TTC549 (cell line): Measurements from ENCODE around the gene C1QB.
"Not testable (repeated sequence)": the region's sequence is repeated elsewhere in the genome, so short reads cannot be mapped to it uniquely, and the experiment has no call there.

Experiments used
- FAIRE-seq: peaks from 2 replicates; lab custom pipeline; 2012; peaks lifted over from hg19 to GRCh38; lab: Jason Lieb, UNC

Gene C1QB

DNA sequence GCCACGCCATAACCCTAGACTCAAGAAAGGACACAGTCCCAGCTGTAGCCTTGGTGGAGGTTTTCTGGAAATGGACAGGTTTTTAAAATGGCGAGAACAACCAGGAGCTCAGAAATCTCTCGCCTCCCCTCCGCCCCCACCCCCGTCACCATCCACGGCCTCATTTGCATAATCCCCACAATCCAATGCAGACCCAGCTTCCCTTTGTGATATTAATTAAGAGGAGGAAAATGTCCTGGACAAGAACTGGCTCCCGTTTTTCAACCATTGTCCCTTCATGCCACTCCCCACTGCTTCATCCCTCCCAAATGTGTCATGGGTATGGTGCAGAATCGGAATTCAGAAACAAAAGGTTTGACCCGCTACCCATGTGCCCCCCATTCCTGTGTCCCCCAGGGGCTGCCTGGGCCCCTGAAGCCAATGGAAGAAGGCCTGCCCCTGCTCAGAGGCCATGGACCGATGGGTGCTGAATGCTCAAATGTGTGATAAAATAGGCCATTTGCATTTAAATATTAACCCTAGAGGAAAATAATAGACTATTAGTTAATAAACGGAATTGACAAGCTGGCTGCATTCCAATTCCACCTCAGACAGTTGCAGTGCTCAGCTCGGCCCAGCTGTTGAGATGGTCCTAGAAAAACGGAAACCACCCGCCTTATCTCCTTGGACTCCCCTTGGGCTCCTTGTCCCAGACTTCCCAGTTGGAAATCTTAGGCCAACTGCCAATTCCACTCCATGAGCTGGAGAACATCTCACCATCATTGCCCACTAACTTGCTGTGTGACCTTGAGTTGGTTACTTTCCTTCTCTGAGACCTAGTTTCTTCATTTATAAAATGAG, 46.9 kb downstream of the C1QB start:
- no peak for FAIRE-seq

GRCh38 chr1:22702296-22703085, 49.5 kb downstream of the C1QB start:
- no peak for FAIRE-seq

DNA sequence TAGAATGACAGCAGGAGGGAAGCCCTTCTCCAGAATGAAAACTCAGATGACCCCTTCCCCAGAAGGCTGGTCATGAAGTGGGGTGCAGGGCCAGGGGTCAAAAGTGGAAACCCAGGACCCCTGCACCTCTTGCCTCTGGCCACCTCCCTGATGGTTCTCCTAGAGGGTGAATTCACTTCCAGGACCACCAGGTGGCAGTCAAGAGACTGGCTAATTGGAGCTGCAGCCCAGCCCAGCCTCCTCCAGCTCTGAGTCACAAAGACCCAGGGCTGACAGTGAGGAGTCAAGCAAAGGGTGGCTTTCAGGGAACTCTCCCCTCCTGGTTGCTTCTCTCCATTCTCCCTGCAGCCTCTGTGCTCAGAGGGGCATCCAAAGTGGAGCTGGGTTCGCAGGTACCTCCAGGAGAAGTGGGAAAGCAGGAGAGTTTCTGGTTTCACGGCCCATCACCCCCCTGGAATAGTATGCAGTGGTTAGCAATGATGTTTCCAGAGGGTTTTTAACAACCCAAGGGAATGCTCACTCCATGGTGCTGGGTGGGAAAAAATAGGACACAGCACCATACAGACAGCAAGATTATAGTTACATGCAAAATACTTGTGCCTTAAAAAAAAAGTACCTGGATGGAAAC, 51.5 kb downstream of the C1QB start:
- no peak for FAIRE-seq

DNA sequence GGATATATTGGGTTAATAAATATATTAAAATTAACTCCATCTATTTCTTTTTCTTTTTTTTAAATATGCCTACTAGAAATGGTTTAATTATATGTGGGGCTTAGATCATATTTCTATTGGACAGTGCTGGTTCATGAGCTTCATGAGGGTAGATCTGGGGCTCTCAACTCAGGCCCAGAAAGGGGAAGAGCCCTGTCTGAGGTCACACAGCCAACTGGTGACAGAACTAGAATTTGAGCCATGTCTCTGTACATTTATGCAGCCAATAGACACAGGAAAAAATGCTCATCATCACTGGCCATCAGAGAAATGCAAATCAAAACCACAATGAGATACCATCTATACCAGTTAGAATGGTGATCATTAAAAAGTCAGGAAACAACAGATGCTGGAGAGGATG, 52.5 kb downstream of the C1QB start:
- FAIRE-seq, result no peak

DNA sequence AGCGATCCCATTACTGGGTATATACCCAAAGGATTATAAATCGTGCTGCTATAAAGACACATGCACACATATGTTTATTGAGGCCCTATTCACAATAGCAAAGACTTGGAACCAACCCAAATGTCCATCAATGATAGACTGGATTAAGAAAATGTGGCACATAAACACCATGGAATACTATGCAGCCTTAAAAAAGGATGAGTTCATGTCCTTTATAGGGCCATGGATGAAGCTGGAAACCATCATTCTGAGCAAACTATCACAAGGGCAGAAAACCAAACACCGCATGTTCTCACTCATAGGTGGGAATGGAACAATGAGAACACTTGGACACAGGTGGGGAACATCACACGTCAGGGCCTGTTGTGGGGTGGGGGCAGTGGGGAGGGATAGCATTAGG, 53.1 kb downstream of the C1QB start:
- FAIRE-seq, result not testable (repeated sequence)

- no peak for FAIRE-seq
Observed at GRCh38 chr1:22708777-22709176, 55.7 kb downstream of the C1QB start.

DNA sequence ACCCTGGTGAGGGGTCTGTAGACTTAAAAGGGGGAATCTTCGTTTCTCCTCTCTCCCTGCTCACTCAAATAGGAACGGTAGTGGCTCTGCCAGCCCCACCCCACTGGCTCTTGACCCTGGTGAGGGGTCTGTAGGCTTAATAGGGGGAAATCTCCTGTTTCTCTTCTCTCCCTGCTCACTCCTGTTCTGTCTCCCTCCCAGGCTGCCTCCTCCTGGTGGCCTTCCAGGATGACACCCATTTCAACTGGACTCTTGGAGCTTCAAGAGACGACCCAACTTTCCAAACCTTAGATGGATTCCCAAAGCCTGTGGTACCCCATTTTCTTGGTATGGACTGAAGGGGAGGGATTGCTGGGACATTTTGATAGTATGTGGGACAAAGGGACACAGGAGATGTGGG, 56.2 kb downstream of the C1QB start:
- FAIRE-seq, result no peak

- FAIRE-seq, result no peak
Observed at GRCh38 chr1:22709891-22710700, 57.1 kb downstream of the C1QB start.

- no peak for FAIRE-seq
Observed at GRCh38 chr1:22710701-22711049, 57.6 kb downstream of the C1QB start, which contains the start of gene EPHB2. EPHB2 (plus strand) TSS chr1:22710839; CDS start chr1:22710983, 144 bp downstream.

- no peak for FAIRE-seq
Observed at GRCh38 chr1:22711071-22711470, 58.0 kb downstream of the C1QB start.
